HepG2 (cell line): ENCODE results near the gene IFI35. TPM values are rescaled to one million over a fixed set of nuclear protein-coding genes. Genes with fewer than 3 reads are reported as not detected.

Experiments used
- BCL3 ChIP-seq: sonication (generic); formaldehyde crosslinking; IDR thresholded peaks from 2 replicates; pipeline ENCODE4 v1.5.1; 2020; ENCODE audit warnings: mild to moderate bottlenecking, missing genetic modification reagents, moderate library complexity
- FOXJ3 ChIP-seq: sonication (generic); formaldehyde crosslinking; IDR thresholded peaks from 2 replicates; pipeline ENCODE4 v1.4.0; 2020; ENCODE audit warnings: missing genetic modification reagents, mild to moderate bottlenecking, borderline replicate concordance
- FOXM1 ChIP-seq: sonication (generic); formaldehyde crosslinking; IDR thresholded peaks from 2 replicates; pipeline ENCODE4 v1.5.0; 2020; ENCODE audit warnings: missing genetic modification reagents
- HMGXB3 ChIP-seq: sonication (generic); formaldehyde crosslinking; IDR thresholded peaks from 2 replicates; pipeline ENCODE4 v1.4.0; 2020; ENCODE audit warnings: missing genetic modification reagents, borderline replicate concordance
- MTA1 ChIP-seq: sonication (generic); formaldehyde crosslinking; IDR thresholded peaks from 2 replicates; pipeline ENCODE4 v1.4.0; 2020; ENCODE audit warnings: missing genetic modification reagents, mild to moderate bottlenecking, borderline replicate concordance
- MXD3 ChIP-seq: IDR thresholded peaks from 2 replicates; pipeline ENCODE4 v1.6.1; 2016; ENCODE audit warnings: mild to moderate bottlenecking, missing biosample characterization, missing genetic modification reagents
- PHB2 ChIP-seq: fragments of 450-650 bp; IDR thresholded peaks from 2 replicates; pipeline ENCODE4 v1.6.1; 2018; ENCODE audit not compliant: partially characterized antibody
- RAD51 ChIP-seq: fragments of 450-650 bp; IDR thresholded peaks from 2 replicates; pipeline ENCODE4 v1.6.1; 2016; ENCODE audit warnings: borderline replicate concordance
- RBM39 ChIP-seq: fragments of 200-400 bp; formaldehyde crosslinking; IDR thresholded peaks from one replicate; pipeline ENCODE4 v1.6.1; 2018; ENCODE audit warnings: antibody characterized with exemption, mild to moderate bottlenecking, low read depth, low read length; ENCODE audit not compliant: poor library complexity, severe bottlenecking
- SIX1 ChIP-seq: sonication (generic); formaldehyde crosslinking; IDR thresholded peaks from 2 replicates; pipeline ENCODE4 v1.4.0; 2020; ENCODE audit warnings: missing genetic modification reagents, borderline replicate concordance
- SOX13 ChIP-seq, 3 experiments: fragments of 450-650 bp in 1 of 3; sonication (generic) in 1 of 3; formaldehyde crosslinking in 1 of 3; IDR thresholded peaks in 2 of 3; conservative IDR thresholded peaks in 1 of 3; 2 replicates each; pipeline versions ENCODE4 v1.5.0 to v1.6.1; 2016 to 2020; ENCODE audit warnings: antibody characterized with exemption in 1 of 3, mild to moderate bottlenecking in 1 of 3, missing compliant biosample characterization in 1 of 3, missing genetic modification reagents in 1 of 3, moderate library complexity in 1 of 3
- TBX2 ChIP-seq: sonication (generic); formaldehyde crosslinking; IDR thresholded peaks from 2 replicates; pipeline ENCODE4 v1.5.0; 2020; ENCODE audit warnings: missing genetic modification reagents, mild to moderate bottlenecking, borderline replicate concordance
- TERF1 ChIP-seq: sonication (generic); formaldehyde crosslinking; IDR thresholded peaks from 2 replicates; pipeline ENCODE4 v1.8.0; 2022; ENCODE audit warnings: mild to moderate bottlenecking, missing genetic modification reagents, moderate library complexity
- ZBTB1 ChIP-seq: sonication (generic); formaldehyde crosslinking; IDR thresholded peaks from 2 replicates; pipeline ENCODE4 v1.4.0; 2020; ENCODE audit warnings: missing genetic modification reagents, borderline replicate concordance
- ZNF296 ChIP-seq: sonication (generic); formaldehyde crosslinking; conservative IDR thresholded peaks from 2 replicates; pipeline ENCODE4 v1.5.0; 2020; ENCODE audit warnings: mild to moderate bottlenecking, missing genetic modification reagents
- ZNF326 ChIP-seq: sonication (generic); formaldehyde crosslinking; IDR thresholded peaks from 2 replicates; pipeline ENCODE4 v1.4.0; 2020; ENCODE audit warnings: missing genetic modification reagents, borderline replicate concordance
- ZNF605 ChIP-seq: sonication (generic); formaldehyde crosslinking; IDR thresholded peaks from 2 replicates; pipeline ENCODE4 v1.8.0; 2022; ENCODE audit warnings: mild to moderate bottlenecking, missing genetic modification reagents
- ZNF607 ChIP-seq: sonication (generic); formaldehyde crosslinking; IDR thresholded peaks from 2 replicates; pipeline ENCODE4 v1.5.1; 2020; ENCODE audit warnings: missing genetic modification reagents, mild to moderate bottlenecking, borderline replicate concordance
- polyA plus RNA-seq, 8 experiments: library from polyadenylated mRNA; depleted of rRNA in 3 of 8; stranded (reverse) in 7 of 8; unstranded in 1 of 8; fragments of >200 nt; fragmentation: Illumina TruSeq in 4 of 8; extraction: Trizol in 4 of 8; gene quantifications; 2 replicates each; pipeline versions ENCODE4 v1.2.1 to v1.2.3, GENCODE V29; 2011 to 2016; ENCODE audit warnings: low read depth in 4 of 8, missing spikeins in 1 of 8, mixed read lengths in 1 of 8; ENCODE audit not compliant: insufficient read depth in 1 of 8
- total RNA-seq, 5 experiments: library from RNA; depleted of rRNA; stranded (reverse); fragments of >200 nt; fragmentation: Illumina TruSeq; extraction: Trizol; gene quantifications; 2 replicates each; pipeline ENCODE4 v1.2.3, GENCODE V29; 2016; ENCODE audit warnings: low read depth in 1 of 5

The IFI35 gene
- total and polyA plus RNA-seq, 2 of the 13 experiments (the other 11 are each of a cell fraction or from before 2014, with no cell fraction given): 28.9 to 38.1 TPM

GRCh38 chr17:42997984-42998938 lies 8.3 kb upstream of the IFI35 start, which contains the start of gene RPL27 (continued):
- TF ChIP-seq HMGXB3 (CRISPR knock-in tag): peak; percentile 93
- TF ChIP-seq RBM39: peak; percentile 98
- no peak; the same call in 1 of the 2 replicates for TF ChIP-seq ZNF296 (CRISPR knock-in tag)
- no peak for TF ChIP-seq RAD51
- TF ChIP-seq ZNF326 (CRISPR knock-in tag): no peak
- TF ChIP-seq FOXM1 (CRISPR knock-in tag): no peak
- peak; percentile 94 for TF ChIP-seq FOXJ3 (CRISPR knock-in tag)
- TF ChIP-seq PHB2: no peak
- TF ChIP-seq MTA1 (CRISPR knock-in tag): peak; percentile 96
- peak; percentile 95 for TF ChIP-seq TBX2 (CRISPR knock-in tag)
- TF ChIP-seq ZBTB1 (CRISPR knock-in tag): no peak
- TF ChIP-seq SIX1: peak; percentile 93
- TF ChIP-seq SOX13 (IDR thresholded peaks at IDR 0.05): 0 out of 2 replicates have a peak, but pooled peaks have one; percentile 16
- peak in 1 of 2 experiments; percentile 87; a peak in 2 of 4 replicates for TF ChIP-seq SOX13 (CRISPR knock-in tag; conservative IDR thresholded peaks at IDR 0.05 in 1 of 2, IDR thresholded peaks at IDR 0.05 in 1 of 2)
- TF ChIP-seq MXD3: peak; percentile 91
- TF ChIP-seq ZNF605 (CRISPR knock-in tag): peak; percentile 99
- TF ChIP-seq TERF1: no peak
- TF ChIP-seq ZNF607 (CRISPR knock-in tag): peak; percentile 87
- peak; percentile 81; the same call in 1 of the 2 replicates for TF ChIP-seq BCL3 (CRISPR knock-in tag)
